Measurements from ENCODE around the gene FBLN2.
"Not testable (repeated sequence)": the region's sequence is repeated elsewhere in the genome, so short reads cannot be mapped to it uniquely, and the experiment has no call there.

Gene FBLN2

GRCh38 chr3:13513913-13514517, 34.9 kb upstream of the FBLN2 start:
- no peak for DNase-seq (ENCODE audit: low read depth in 2 of 2)

DNA sequence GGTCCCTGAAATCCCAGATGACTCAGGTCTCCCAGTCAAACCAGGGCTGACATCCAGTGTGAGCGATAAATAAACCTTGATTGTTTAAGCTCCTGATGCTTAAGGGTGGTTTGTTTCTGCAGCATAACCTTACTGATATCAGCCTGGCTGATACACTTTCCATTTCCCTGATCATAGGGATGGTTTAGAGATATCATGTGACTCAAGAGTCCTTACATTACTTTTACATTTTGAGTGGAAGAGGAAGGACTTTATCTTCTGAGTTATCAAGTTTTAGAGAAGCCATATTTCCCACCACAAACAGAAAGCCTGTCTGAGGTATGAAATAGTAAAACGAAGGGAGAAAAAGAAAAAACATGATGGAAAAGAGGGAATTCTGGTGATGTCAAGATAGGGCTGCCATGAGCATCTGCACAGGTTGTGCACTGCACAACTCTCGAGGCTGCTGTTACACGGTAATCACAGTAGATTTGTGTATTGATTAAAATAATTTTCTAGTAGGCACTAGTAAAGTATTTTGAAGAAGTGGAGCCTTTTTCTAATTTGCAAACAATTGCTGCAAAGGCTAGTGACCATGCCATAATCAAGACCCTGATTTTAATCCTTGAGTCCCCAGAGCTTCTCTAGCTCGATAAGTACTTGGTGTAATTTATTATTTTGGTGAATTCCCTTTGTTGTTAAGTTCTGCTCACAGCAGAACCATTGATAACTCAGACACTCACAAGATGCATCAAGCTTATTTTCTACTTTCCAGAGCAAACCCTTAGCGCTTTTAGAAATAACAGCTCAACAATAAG, 34.1 kb upstream of the FBLN2 start:
- DNase-seq (ENCODE audit: low read depth in 2 of 2): no peak

- DNase-seq (ENCODE audit: low read depth in 2 of 2): no peak
These were observed 32.9 kb upstream of the FBLN2 start for GRCh38 chr3:13515786-13516759.

GRCh38 chr3:13516760-13517135, 32.2 kb upstream of the FBLN2 start:
- no peak for DNase-seq (ENCODE audit: low read depth in 2 of 2)

DNA sequence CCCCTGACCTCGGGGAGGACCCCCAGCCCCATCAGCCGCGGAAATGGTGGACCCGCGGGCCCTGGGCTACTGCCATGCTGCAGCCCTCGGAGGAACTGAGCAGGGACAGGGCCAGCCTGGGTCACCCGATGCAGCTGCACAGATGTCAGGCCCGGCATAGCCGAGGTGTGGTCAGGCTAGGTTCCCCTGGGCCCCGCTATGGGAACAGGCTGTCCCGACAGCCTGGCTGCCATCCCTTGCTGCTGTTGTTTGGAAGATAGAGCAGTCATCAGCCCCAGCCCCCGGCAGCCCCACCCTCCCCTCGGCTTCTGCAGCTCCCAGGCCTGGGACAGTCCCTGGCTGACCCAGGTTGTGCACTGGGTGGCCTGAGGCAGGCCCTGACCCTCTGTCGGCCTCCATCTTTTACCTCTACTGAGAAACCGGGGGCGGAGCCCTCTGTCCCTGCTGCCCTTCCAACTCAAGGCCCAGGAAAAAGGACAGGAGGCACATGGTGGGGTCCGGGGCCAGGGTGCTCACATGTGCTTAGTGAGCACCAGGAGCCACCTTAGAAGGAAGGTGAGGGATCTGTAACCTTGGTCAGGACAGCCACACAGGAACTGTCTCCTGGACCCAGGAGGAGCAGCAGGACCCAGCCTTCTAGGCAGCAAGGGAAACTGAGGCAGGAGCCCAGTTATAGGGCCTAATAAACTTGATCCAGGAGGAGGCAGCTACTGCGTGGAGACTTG, 31.5 kb upstream of the FBLN2 start:
- no peak for DNase-seq (ENCODE audit: low read depth in 2 of 2)

GRCh38 chr3:13518516-13518953, 30.4 kb upstream of the FBLN2 start:
- no peak for DNase-seq (ENCODE audit: low read depth in 2 of 2)

GRCh38 chr3:13519006-13519791, 29.7 kb upstream of the FBLN2 start:
- DNase-seq (ENCODE audit: low read depth in 2 of 2): no peak

GRCh38 chr3:13520326-13520880, 28.5 kb upstream of the FBLN2 start:
- DNase-seq (ENCODE audit: low read depth in 2 of 2): no peak

DNA sequence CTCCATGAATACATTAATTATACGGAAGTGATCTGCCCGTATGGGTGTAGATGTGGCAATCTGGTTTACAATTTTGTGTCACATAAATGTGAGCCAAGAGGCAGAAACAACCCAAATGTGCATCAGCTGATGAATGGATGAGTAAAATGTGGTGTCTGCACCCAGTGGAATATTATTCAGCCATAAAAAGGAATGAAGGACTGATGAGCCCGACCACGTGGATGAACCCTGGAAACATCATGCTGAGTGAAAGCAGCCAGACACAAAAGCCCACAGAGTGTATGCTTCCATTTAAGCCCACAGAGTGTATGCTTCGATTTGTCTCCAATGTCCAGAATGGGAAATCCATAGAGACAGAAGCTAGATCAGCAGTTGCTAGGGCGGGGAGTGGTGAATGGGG, 27.6 kb upstream of the FBLN2 start:
- DNase-seq (ENCODE audit: low read depth in 2 of 2): no peak

- not testable (repeated sequence) for DNase-seq (ENCODE audit: low read depth in 2 of 2)
These were observed 27.2 kb upstream of the FBLN2 start for GRCh38 chr3:13521749-13522148.

DNA sequence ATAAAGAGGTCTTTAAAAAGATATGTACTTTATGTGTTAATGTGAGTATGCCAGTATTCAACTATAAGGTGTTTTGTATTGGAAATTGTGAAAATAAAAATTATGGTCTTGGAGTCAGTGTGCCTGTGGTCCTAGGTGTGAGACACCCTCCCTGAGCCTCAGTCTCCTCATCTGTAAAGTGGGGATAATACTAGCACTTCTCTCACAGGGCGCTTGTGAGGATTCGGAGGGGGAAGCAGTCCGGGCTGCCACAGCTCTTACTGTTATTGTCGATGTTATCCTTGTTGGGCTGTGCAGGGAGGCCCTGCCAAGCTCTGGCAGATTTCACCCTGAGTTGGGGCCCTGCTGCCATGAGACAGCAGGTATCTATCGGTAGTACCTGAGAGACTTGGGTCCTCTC, 26.7 kb upstream of the FBLN2 start:
- DNase-seq (ENCODE audit: low read depth in 2 of 2): no peak

GRCh38 chr3:13524979-13525669, 23.8 kb upstream of the FBLN2 start:
- no peak for DNase-seq (ENCODE audit: low read depth in 2 of 2)

DNA sequence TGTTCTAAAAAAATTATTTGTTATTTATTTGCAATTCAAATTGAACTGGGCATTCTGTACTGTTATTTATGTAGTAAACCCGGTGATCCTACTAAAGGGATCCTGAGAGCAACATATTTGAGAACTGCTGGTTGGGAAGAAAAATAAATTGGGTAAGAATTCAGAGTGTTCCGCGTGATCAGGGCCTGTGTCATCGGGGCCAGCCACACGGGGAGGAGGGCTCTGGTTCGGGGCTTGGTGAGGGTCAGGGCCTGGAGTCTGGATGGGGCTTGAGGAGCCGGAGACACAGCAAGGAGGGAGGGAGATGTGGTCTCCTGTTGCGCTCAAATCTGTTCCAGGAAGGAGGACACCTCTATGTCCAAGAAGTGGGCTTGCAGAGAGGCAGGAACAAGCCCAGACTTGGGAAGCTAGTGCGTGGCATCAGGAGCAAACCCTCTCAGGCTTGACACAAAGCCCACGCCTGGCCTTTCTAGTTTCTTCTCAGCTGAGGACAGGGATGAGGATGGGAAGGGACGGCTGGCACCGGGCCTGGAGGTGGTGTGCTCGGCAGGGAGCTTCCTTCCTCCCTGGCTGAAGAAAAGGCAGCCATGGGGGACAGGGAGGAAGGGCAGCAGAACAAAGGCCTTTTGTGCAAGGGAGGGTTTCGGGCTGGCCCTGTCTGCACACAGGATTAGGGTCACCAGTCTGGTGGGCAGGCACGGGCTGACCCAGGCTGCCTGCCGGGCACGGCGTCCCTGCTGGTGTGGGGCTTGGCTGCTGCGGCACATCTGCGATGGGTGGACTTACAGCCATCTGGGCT, 22.9 kb upstream of the FBLN2 start:
- DNase-seq (ENCODE audit: low read depth in 2 of 2): no peak

- DNase-seq (ENCODE audit: low read depth in 2 of 2): no peak
These were observed 22.3 kb upstream of the FBLN2 start for GRCh38 chr3:13526626-13526949.

- DNase-seq (ENCODE audit: low read depth in 2 of 2): no peak
These were observed 20.6 kb upstream of the FBLN2 start for GRCh38 chr3:13528217-13528867.

DNA sequence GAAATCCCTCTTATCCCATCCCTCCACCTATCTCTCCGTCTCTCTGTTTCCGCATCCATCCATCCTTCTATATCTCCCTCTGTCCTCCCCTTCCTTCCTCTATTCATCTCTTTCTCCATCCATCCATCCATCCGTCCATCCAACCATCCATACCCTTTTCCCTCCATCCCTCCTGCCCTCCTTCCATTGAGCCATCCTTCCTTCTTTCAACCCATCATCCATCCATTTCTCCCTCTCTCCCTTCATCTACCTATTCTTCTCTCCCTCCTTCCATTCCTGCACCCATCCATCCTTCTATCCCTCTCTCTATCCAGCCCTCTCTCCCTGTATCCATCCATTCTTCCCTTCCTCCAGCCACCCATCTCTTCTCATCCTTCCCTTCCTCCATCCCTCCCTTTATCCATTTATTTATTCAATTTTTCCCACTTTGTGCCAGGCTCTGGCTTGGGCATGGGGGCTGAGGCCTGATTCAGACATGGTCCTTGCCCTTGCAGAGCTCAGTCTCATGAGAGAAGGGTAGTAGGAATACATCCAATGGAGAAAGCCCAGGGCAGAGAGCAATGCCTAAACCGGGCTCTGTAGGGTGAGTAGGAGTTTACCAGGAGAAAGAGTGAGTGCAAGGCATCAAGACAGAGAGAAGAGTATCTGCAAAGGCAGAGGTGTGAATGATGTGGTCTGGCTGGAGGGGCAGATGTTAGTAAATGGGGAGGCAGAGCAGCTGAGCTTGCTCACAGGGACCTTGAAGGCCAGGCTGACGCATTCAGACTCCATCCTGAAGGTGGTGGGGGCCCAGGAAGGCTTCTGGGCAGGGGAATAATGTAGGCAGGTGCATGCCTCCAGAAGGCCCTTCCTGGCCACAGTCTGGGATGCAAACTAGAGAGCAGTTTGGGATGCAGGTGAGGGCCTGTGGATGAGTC, 19.5 kb upstream of the FBLN2 start:
- DNase-seq (ENCODE audit: low read depth in 2 of 2): no peak

- DNase-seq (ENCODE audit: low read depth in 2 of 2): no peak
These were observed 18.5 kb upstream of the FBLN2 start for GRCh38 chr3:13530241-13531009.
